ENCODE data around the gene POLR2H.

GRCh38 chr3:184399410-184399809 lies 37.9 kb downstream of the POLR2H start:
- TF ChIP-seq CTCF (IDR thresholded peaks at IDR 0.05) (no peak), EZH2 (IDR thresholded peaks at IDR 0.05; ENCODE audit: borderline replicate concordance, insufficient read depth, low read depth, low read length, poor library complexity, severe bottlenecking) (no peak)
